ENCODE results near the gene TEDC2.

DNA sequence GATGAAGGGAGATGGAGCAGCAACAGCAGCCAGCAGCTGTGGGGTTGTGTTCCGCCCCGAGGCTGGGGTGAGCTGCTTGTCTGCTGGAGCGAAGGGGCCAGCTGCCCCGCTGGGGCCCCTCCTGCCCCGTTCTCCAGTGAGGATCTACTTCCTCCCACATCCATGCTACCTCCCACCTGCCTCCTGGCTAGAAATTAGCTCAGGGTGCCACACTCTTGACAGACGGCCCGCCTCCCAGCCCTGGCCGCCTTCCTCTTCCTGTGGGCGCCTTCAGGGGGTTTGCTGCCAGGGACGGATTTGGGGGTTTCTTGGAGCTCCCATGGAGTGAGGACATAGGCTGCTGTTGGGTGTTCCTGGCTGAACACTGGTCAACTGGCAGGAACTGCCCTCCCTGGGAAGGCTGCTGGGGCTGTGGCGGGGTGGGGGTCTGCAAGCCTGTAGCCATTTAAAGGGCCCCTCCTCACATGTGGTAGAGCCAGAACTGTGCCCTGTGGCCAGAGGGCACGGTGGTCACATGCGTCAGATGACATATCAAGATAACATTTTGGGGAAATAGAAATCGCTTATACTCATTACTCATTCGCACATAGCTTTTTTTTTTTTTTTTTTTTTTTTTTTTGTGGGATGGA lies 28.1 kb downstream of the TEDC2 start:
- TF ChIP-seq CTCF (IDR thresholded peaks at IDR 0.05) (no peak), POLR2A (IDR thresholded peaks at IDR 0.05) (no peak)
